ENCODE results near the gene NCAM1. TPM values are rescaled to one million over a fixed set of nuclear protein-coding genes. Genes with fewer than 3 reads are reported as not detected.

Gene NCAM1
- total and polyA plus RNA-seq, 2 donors from 2014 or later: 1.7 to 3.0 TPM

DNA sequence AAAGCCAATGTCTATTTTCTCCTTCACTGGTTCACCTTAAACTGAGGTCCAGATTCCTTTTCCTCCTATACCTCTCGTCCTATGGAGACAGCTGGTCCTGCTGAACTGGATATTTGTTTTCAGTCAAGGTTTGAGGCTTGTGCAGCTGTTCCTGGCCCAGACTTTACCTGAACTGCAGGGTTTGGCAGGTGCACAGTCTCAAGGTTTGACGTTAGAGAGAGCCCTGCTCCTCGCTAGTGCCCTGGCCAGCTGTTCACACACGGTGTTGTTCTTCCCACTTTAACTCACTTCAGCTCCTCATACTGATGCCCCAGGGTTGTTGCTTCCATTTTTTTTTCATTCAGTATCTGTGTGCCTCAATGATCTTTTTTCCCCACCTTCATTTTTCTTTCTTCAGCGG lies 279.2 kb downstream of the NCAM1 start:
- no peak for TF ChIP-seq CTCF (IDR thresholded peaks at IDR 0.05; ENCODE audit: borderline replicate concordance, extremely low read depth, insufficient read depth)
- Histone ChIP-seq H3K4me3 (ENCODE audit: low read length in 3 of 3) (no peak overlapping the region), H3K4me1 (ENCODE audit: control insufficient read depth in 2 of 3, insufficient read depth in 2 of 3, low read depth in 1 of 3, low read length in 3 of 3) (no peaks in the 10 kb centered on the region), H3K27ac (ENCODE audit: low read depth in 2 of 2, low read length in 2 of 2) (no peak overlapping the region), H3K9ac (ENCODE audit: low read length in 3 of 3) (no peak overlapping the region), H3K27me3 (ENCODE audit: control insufficient read depth, insufficient read depth, low read length) (no peaks in the 10 kb centered on the region), H3K9me3 (ENCODE audit: control insufficient read depth in 2 of 3, insufficient read depth in 1 of 3, low read length in 3 of 3) (no peaks in the 10 kb centered on the region), H3K36me3 (ENCODE audit: control insufficient read depth in 2 of 3, insufficient read depth in 3 of 3, low read length in 3 of 3) (no peaks in the 10 kb centered on the region)
- DNase-seq (no peak), FAIRE-seq (no peak)
- intact Hi-C loops (cut with DNase I): no loop called here

DNA sequence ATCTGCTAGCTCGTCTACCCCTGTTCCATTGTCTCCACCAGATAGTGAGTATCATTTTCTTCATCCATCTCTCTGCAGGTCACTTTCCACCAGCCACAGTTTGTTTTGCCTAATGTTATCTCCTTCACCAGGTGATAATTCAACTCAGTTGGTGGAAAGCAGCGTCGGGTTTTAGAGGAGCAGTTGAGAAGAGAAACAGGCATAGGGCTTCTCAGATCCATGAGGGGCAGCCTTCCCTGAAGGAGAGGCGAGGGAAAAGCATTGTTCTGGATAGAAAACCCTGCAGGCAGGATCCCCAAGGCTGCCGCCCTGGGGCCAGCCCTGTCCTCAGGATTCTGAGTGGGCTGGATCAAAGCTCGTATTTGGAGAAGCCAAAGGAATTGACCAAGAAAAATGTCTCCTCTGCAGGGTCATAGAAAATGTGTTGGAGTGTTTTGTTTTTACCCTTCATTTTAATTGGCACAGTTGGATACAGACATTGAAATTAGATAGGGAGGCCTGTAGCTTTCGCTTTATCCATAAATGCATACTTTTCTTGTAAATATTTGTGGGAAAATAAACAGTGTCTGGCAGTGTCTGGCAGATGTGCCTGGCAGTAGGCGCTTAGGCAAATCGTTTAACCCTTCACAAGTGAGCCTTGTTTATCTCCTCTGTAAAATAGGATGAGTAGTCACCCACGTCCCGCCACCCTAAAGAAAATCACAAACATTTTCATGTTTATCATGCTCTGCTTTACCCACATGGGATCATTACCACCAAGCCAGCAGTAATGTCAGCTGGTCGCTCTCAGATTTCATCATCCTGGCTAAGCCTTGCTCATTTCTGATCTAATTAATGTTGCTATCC lies 279.8 kb downstream of the NCAM1 start:
- intact Hi-C loops (cut with DNase I): no loop called here
- Histone ChIP-seq H3K9me3 (ENCODE audit: control insufficient read depth in 2 of 3, insufficient read depth in 1 of 3, low read length in 3 of 3) (no peaks in the 10 kb centered on the region), H3K4me1 (ENCODE audit: control insufficient read depth in 2 of 3, insufficient read depth in 2 of 3, low read depth in 1 of 3, low read length in 3 of 3) (no peaks in the 10 kb centered on the region), H3K27ac (ENCODE audit: low read depth in 2 of 2, low read length in 2 of 2) (no peak overlapping the region), H3K36me3 (ENCODE audit: control insufficient read depth in 2 of 3, insufficient read depth in 3 of 3, low read length in 3 of 3) (no peaks in the 10 kb centered on the region), H3K4me3 (ENCODE audit: low read length in 3 of 3) (no peak overlapping the region), H3K9ac (ENCODE audit: low read length in 3 of 3) (no peak overlapping the region), H3K27me3 (ENCODE audit: control insufficient read depth, insufficient read depth, low read length) (no peaks in the 10 kb centered on the region)
- no peak for TF ChIP-seq CTCF (IDR thresholded peaks at IDR 0.05; ENCODE audit: borderline replicate concordance, extremely low read depth, insufficient read depth)
- no peak for DNase-seq
- FAIRE-seq: no peak

DNA sequence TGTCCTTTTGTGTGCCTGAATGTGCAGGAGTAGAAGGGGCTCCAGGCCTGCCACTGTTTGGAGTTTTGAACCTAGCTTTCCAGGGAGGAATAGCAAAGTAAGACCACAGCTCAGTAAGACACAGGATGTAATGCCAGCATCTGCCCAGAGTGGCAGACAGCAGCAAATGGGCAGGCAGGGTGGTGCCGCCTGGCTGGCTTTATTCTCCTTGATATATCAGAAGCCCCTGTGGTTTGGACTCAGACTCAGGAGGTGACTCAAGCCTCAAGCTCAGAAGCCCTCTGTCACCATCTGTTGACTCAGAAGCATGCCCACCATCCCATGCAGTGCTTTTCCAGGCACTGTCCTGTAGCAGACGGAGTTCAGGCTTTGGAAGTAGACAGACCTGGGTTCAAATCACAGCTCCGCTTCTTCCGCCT lies 280.4 kb downstream of the NCAM1 start:
- H3K4me3 ChIP-seq (ENCODE audit: low read length in 3 of 3): no peak overlapping the region
- intact Hi-C loops (cut with DNase I): no loop called here
- no peaks in the 10 kb centered on the region for H3K4me1 ChIP-seq (ENCODE audit: control insufficient read depth in 2 of 3, insufficient read depth in 2 of 3, low read depth in 1 of 3, low read length in 3 of 3)
- no peak overlapping the region for H3K9ac ChIP-seq (ENCODE audit: low read length in 3 of 3)
- H3K36me3 ChIP-seq (ENCODE audit: control insufficient read depth in 2 of 3, insufficient read depth in 3 of 3, low read length in 3 of 3): no peaks in the 10 kb centered on the region
- no peaks in the 10 kb centered on the region for H3K9me3 ChIP-seq (ENCODE audit: control insufficient read depth in 2 of 3, insufficient read depth in 1 of 3, low read length in 3 of 3)
- no peak for DNase-seq
- no peak overlapping the region for H3K27ac ChIP-seq (ENCODE audit: low read depth in 2 of 2, low read length in 2 of 2)
- no peak for TF ChIP-seq CTCF (IDR thresholded peaks at IDR 0.05; ENCODE audit: borderline replicate concordance, extremely low read depth, insufficient read depth)
- H3K27me3 ChIP-seq (ENCODE audit: control insufficient read depth, insufficient read depth, low read length): no peaks in the 10 kb centered on the region
- FAIRE-seq: no peak
